B cell (primary cell): ENCODE measurements around the gene DESI2. TPM values are rescaled to one million over a fixed set of nuclear protein-coding genes. Genes with fewer than 3 reads are reported as not detected.

Experiments used
- ATAC-seq: fragments of 200-7000 bp; cut with Tn5 transposase; one replicate; pipeline ENCODE4 v1.10.0; 2021; ENCODE audit warnings: low read depth, mild to moderate bottlenecking, moderate number of reproducible peaks, moderate library complexity
- CTCF ChIA-PET: fragments of 350-600 bp; sonication (Branson Sonifier 250); formaldehyde crosslinking; loops from one replicate; lab custom pipeline; 2021; ENCODE audit warnings: antibody characterized with exemption, inconsistent platforms; lab: Charles Lee
- POLR2A ChIA-PET: fragments of 350-600 bp; sonication (Branson Sonifier 250); formaldehyde crosslinking; loops from one replicate; lab custom pipeline; 2021; ENCODE audit warnings: antibody characterized with exemption; lab: Charles Lee
- DNase-seq: peaks from one replicate; pipeline ENCODE4 v3.0.0; 2013
- H2AFZ ChIP-seq: 2 replicates; pipeline ENCODE4 v1.6.1; 2012; ENCODE audit warnings: mild to moderate bottlenecking, low read depth, low read length; ENCODE audit not compliant: insufficient read depth, poor library complexity, severe bottlenecking
- H3K27ac ChIP-seq, 2 donors: 1 replicate in 1 of 2; 2 replicates in 1 of 2; pipeline ENCODE4 v1.5.1; 2012 to 2013; ENCODE audit warnings: low read length in 2 of 2, mild to moderate bottlenecking in 2 of 2, moderate library complexity in 1 of 2
- H3K27me3 ChIP-seq, 4 experiments: fragments of 200-600 bp in 1 of 4; sonication (generic) in 1 of 4; replicated peaks in 1 of 4; 1 replicate in 2 of 4; 2 replicates in 2 of 4; pipeline versions ENCODE4 v1.6.1 to v1.7.0; 2013 to 2016; ENCODE audit warnings: low read length in 3 of 4, mild to moderate bottlenecking in 2 of 4, mixed read lengths in 1 of 4, moderate library complexity in 1 of 4; ENCODE audit not compliant: insufficient read depth in 4 of 4, control insufficient read depth in 3 of 4; ENCODE audit errors: control extremely low read depth in 1 of 4
- H3K36me3 ChIP-seq, 2 experiments: replicated peaks in 1 of 2; 1 replicate in 1 of 2; 2 replicates in 1 of 2; pipeline versions ENCODE4 v1.6.1 to v1.7.1; 2013; ENCODE audit warnings: low read length in 1 of 2; ENCODE audit not compliant: insufficient read depth in 2 of 2, control insufficient read depth in 1 of 2; ENCODE audit errors: control extremely low read depth in 1 of 2, extremely low read depth in 1 of 2
- H3K4me1 ChIP-seq, 2 donors: fragments of 200-600 bp in 1 of 2; sonication (generic) in 1 of 2; 1 replicate in 1 of 2; 2 replicates in 1 of 2; pipeline versions ENCODE4 v1.5.1 to v1.6.1; 2013 to 2017; ENCODE audit warnings: low read length in 2 of 2; ENCODE audit not compliant: control insufficient read depth in 2 of 2, insufficient read depth in 2 of 2
- H3K4me2 ChIP-seq: replicated peaks from 2 replicates; pipeline ENCODE3; 2012; ENCODE audit warnings: mild to moderate bottlenecking, low read depth, low read length; ENCODE audit not compliant: poor library complexity, severe bottlenecking
- H3K4me3 ChIP-seq, 5 experiments: fragments of 200-600 bp in 1 of 5; sonication (generic) in 1 of 5; 1 replicate in 3 of 5; 2 replicates in 2 of 5; pipeline versions ENCODE4 v1.5.1 to v1.7.0; 2011 to 2016; ENCODE audit warnings: low read length in 4 of 5, mild to moderate bottlenecking in 4 of 5, low read depth in 2 of 5, control low read depth in 1 of 5, moderate library complexity in 1 of 5; ENCODE audit not compliant: insufficient read depth in 1 of 5; ENCODE audit errors: control extremely low read depth in 1 of 5, extremely low read depth in 1 of 5
- H3K79me2 ChIP-seq: fragments of 200-600 bp; sonication (generic); one replicate; pipeline ENCODE4 v1.6.0; 2016; ENCODE audit warnings: low read length; ENCODE audit not compliant: control insufficient read depth, insufficient read depth
- H3K9ac ChIP-seq: fragments of 200-600 bp; sonication (generic); 2 replicates; pipeline ENCODE4 v1.6.1; 2017; ENCODE audit warnings: mild to moderate bottlenecking, low read length, moderate library complexity
- H3K9me3 ChIP-seq, 3 donors: one replicate each; pipeline versions ENCODE4 v1.6.1 to v1.7.1; 2013; ENCODE audit warnings: low read length in 2 of 3; ENCODE audit not compliant: control insufficient read depth in 2 of 3, insufficient read depth in 1 of 3; ENCODE audit errors: control extremely low read depth in 1 of 3
- H4K20me1 ChIP-seq: 2 replicates; pipeline ENCODE4 v1.6.0; 2012; ENCODE audit warnings: mild to moderate bottlenecking, low read length; ENCODE audit not compliant: insufficient read depth, control insufficient read depth, poor library complexity, severe bottlenecking
- H3K27ac Mint-ChIP-seq: one replicate; pipeline ENCODE4 v1.8.0; 2021; ENCODE audit warnings: mixed read lengths
- H3K27me3 Mint-ChIP-seq: one replicate; pipeline ENCODE4 v1.8.0; 2021; ENCODE audit warnings: mixed read lengths
- H3K4me1 Mint-ChIP-seq: one replicate; pipeline ENCODE4 v1.8.0; 2021; ENCODE audit warnings: mixed read lengths
- H3K4me3 Mint-ChIP-seq: one replicate; pipeline ENCODE4 v1.8.0; 2021; ENCODE audit warnings: mixed read lengths
- H3K9me3 Mint-ChIP-seq: one replicate; pipeline ENCODE4 v1.8.0; 2022; ENCODE audit warnings: mixed read lengths; ENCODE audit not compliant: insufficient read depth
- EZH2 ChIP-seq: IDR thresholded peaks from 2 replicates; pipeline ENCODE4 v1.6.1; 2012; ENCODE audit warnings: borderline replicate concordance, low read depth, mild to moderate bottlenecking, moderate library complexity, low read length; ENCODE audit not compliant: insufficient read depth, poor library complexity, severe bottlenecking
- WGBS: methylation state at CpG from one replicate; pipeline ENCODE4 v1.1.5; 2013; ENCODE audit warnings: missing lambda C conversion rate; ENCODE audit not compliant: insufficient coverage; 5-methylcytosine and 5-hydroxymethylcytosine counted together
- intact Hi-C: fragments of 100-400 bp; cut with micrococcal nuclease; formaldehyde crosslinking; loops from one replicate; pipeline ENCODE4 v1.10.0; 2022
- polyA plus RNA-seq: library from polyadenylated mRNA; depleted of rRNA; stranded (reverse); fragments of >200 nt; gene quantifications from 2 replicates; pipeline ENCODE4 v1.2.3, GENCODE V29; 2012
- total RNA-seq, 2 donors: library from RNA; stranded (reverse); fragments of 120-200 nt in 1 of 2; gene quantifications; 1 replicate in 1 of 2; 2 replicates in 1 of 2; pipeline versions ENCODE4 v1.2.3 to v1.2.4, GENCODE V29; 2013 to 2022
- TF ChIP-seq, protein P1 (sequence below): fragments of 200-600 bp; IDR thresholded peaks from one replicate; pipeline ENCODE4 v1.8.0; 2022; ENCODE audit warnings: antibody characterized with exemption, mild to moderate bottlenecking

Gene DESI2
- total and polyA plus RNA-seq, 2 donors (not counting 1 experiment from before 2014, with no cell fraction given) = 9.3 to 25.2 TPM

DNA sequence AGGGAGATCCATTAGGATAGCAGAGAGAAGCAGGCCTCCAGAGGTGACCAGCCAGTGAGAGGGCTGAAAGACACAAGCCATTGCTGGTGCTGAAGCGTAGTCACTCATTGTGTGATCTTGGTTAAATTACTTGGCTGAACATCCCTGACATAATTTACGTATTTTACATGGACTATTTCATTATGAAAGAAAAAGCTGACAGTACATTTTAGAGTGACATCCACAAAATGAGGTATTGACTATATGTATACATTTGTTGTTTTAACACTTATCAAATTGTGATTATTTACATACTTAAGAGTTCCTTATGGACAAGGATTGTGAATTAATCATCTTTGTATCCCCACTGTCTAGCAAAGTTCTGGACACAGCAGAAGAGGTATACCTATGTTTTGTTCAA is 14.9 kb downstream of the DESI2 start:
- no peaks in the 10 kb centered on the region for H3K9me3 Mint-ChIP-seq
- Histone ChIP-seq H4K20me1 (peaks cover 33% of the 10 kb centered on the region), H3K79me2 (peaks cover 49% of the 10 kb centered on the region), H3K36me3 (no peaks in the 10 kb centered on the region), H3K27me3 (no peaks in the 10 kb centered on the region), H3K9me3 (no peaks in the 10 kb centered on the region), H3K4me1 (peaks cover 28 to 32% of the 10 kb centered on the region in 2 donors), H3K4me2 (no peak overlapping the region), H2AFZ (no peak overlapping the region), H3K9ac (no peak overlapping the region), H3K27ac (no peak overlapping the region), H3K4me3 (no peak overlapping the region)
- ATAC-seq = no peak
- H3K4me3 Mint-ChIP-seq = no peak overlapping the region
- H3K4me1 Mint-ChIP-seq = peaks cover 15% of the 10 kb centered on the region
- POLR2A ChIA-PET = no interaction called here
- TF ChIP-seq, protein P1, sequence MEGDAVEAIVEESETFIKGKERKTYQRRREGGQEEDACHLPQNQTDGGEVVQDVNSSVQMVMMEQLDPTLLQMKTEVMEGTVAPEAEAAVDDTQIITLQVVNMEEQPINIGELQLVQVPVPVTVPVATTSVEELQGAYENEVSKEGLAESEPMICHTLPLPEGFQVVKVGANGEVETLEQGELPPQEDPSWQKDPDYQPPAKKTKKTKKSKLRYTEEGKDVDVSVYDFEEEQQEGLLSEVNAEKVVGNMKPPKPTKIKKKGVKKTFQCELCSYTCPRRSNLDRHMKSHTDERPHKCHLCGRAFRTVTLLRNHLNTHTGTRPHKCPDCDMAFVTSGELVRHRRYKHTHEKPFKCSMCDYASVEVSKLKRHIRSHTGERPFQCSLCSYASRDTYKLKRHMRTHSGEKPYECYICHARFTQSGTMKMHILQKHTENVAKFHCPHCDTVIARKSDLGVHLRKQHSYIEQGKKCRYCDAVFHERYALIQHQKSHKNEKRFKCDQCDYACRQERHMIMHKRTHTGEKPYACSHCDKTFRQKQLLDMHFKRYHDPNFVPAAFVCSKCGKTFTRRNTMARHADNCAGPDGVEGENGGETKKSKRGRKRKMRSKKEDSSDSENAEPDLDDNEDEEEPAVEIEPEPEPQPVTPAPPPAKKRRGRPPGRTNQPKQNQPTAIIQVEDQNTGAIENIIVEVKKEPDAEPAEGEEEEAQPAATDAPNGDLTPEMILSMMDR = no peak
- TF ChIP-seq EZH2 = no peak
- H3K27me3 Mint-ChIP-seq = no peaks in the 10 kb centered on the region
- no peak overlapping the region for H3K27ac Mint-ChIP-seq
- no CpG with 5 or more reads among the region's 2 CpGs for WGBS
- intact Hi-C loops = no loop called here
- CTCF ChIA-PET = no interaction called here
- no peak for DNase-seq

DNA sequence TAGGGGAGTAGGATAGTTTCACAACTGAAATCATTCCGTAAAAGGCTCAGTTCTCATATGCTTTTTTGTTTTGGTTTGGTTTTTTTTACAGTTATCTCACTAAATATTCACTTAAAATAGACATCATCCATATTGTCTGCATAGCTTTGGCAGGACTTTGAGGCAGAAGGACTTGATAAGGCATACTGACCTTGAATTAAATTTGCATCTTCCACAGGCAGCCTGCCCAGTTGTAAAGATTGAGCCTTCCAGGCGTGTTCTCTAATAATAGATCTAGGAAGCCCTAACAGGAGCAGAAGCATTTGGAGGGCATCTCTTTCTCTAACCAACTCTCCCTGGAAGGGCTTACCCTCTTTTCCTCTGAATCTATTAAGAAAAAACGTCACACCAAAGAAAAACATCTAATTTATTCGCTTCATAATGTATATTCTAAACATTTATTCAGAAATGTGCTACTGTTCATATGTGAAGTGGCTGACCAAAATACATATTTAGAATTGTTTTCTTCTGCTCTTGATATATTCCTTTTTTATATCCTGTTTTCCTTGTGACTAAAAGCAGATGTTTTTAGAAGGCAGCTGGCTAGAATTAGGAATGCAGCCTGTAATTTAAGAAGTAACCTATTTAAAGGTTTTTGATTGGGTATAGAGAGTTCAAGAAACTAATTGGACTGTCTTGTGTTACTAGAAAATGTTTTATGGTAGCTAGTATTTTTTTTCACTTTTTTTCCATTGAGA is 20.2 kb downstream of the DESI2 start:
- Histone ChIP-seq H3K36me3 (no peaks in the 10 kb centered on the region), H3K27me3 (no peaks in the 10 kb centered on the region), H4K20me1 (no peaks in the 10 kb centered on the region), H2AFZ (no peak overlapping the region), H3K9ac (no peak overlapping the region), H3K27ac (no peak overlapping the region), H3K4me2 (no peak overlapping the region), H3K79me2 (peaks cover 32% of the 10 kb centered on the region), H3K4me1 (no peaks in the 10 kb centered on the region), H3K4me3 (no peak overlapping the region), H3K9me3 (no peaks in the 10 kb centered on the region)
- POLR2A ChIA-PET = no interaction called here
- Mint-ChIP-seq H3K9me3 (no peaks in the 10 kb centered on the region), H3K4me3 (no peak overlapping the region), H3K4me1 (peaks cover 12% of the 10 kb centered on the region), H3K27me3 (no peaks in the 10 kb centered on the region), H3K27ac (no peak overlapping the region)
- WGBS = no CpG with 5 or more reads among the region's 4 CpGs
- DNase-seq = no peak
- CTCF ChIA-PET = interaction anchor here (1.2 kb wide), 1 partner anchor 369 kb away, joined by 4 read pairs; no protein-coding TSS in a partner anchor
- TF ChIP-seq, protein P1 = no peak
- no peak for TF ChIP-seq EZH2
- ATAC-seq = no peak
- intact Hi-C loops = no loop called here
